OCI-LY7 (cell line): ENCODE results near the gene CEACAM3. TPM values are rescaled to one million over a fixed set of nuclear protein-coding genes. Genes with fewer than 3 reads are reported as not detected.

ENCODE experiments used
- BruUV-seq: library from RNA; stranded (reverse); fragments of 400-500 nt; replicated peaks from 2 replicates; lab custom pipeline; 2021; lab: Mats Ljungman, UMichigan
- CTCF ChIA-PET: fragments of 300-600 bp; sonication (Branson Sonifier 250); formaldehyde crosslinking; loops from one replicate; lab custom pipeline; 2022; ENCODE audit warnings: antibody characterized with exemption; ENCODE audit not compliant: unreplicated experiment; lab: Charles Lee
- POLR2A ChIA-PET: fragments of 300-600 bp; sonication (Branson Sonifier 250); formaldehyde crosslinking; loops from one replicate; lab custom pipeline; 2022; ENCODE audit warnings: antibody characterized with exemption; lab: Charles Lee
- DNase-seq: peaks from one replicate; pipeline ENCODE4 v3.0.0-alpha.2; 2015; ENCODE audit warnings: low spot score
- H2AFZ ChIP-seq: fragments of 200-600 bp; sonication (generic), shearing (Covaris generic); 2 replicates; pipeline ENCODE4 v1.6.1; 2014; ENCODE audit warnings: mild to moderate bottlenecking, antibody characterized with exemption, low read length, moderate library complexity
- H3K27ac ChIP-seq: fragments of 200-600 bp; sonication (generic); 2 replicates; pipeline ENCODE4 v1.5.1; 2014; ENCODE audit warnings: mixed run types, low read depth, mild to moderate bottlenecking, moderate library complexity, low read length, inconsistent platforms; ENCODE audit not compliant: poor library complexity, severe bottlenecking
- H3K36me3 ChIP-seq: fragments of 200-600 bp; sonication (generic); 2 replicates; pipeline ENCODE4 v1.6.1; 2014; ENCODE audit warnings: mild to moderate bottlenecking, antibody characterized with exemption, low read length, moderate library complexity, mixed read lengths; ENCODE audit not compliant: insufficient read depth
- H3K4me1 ChIP-seq: fragments of 200-600 bp; sonication (generic); 2 replicates; pipeline ENCODE4 v1.5.1; 2014; ENCODE audit warnings: mild to moderate bottlenecking, low read length; ENCODE audit not compliant: insufficient read depth, poor library complexity, severe bottlenecking
- H3K4me2 ChIP-seq: fragments of 200-600 bp; sonication (generic); 2 replicates; pipeline ENCODE4 v1.6.1; 2014; ENCODE audit warnings: mild to moderate bottlenecking, low read length
- H3K4me3 ChIP-seq: fragments of 200-600 bp; sonication (generic); 2 replicates; pipeline ENCODE4 v1.5.1; 2014; ENCODE audit warnings: mild to moderate bottlenecking, low read depth, low read length; ENCODE audit not compliant: poor library complexity, severe bottlenecking
- H3K79me2 ChIP-seq: fragments of 200-600 bp; sonication (generic); 2 replicates; pipeline ENCODE4 v1.6.1; 2016; ENCODE audit warnings: low read depth, mild to moderate bottlenecking, low read length, moderate library complexity, mixed read lengths; ENCODE audit not compliant: insufficient read depth
- H3K9me2 ChIP-seq: fragments of 200-600 bp; sonication (generic); 2 replicates; pipeline ENCODE4 v1.6.1; 2016; ENCODE audit warnings: mild to moderate bottlenecking, low read length, mixed read lengths; ENCODE audit not compliant: insufficient read depth
- H3K9me3 ChIP-seq: fragments of 200-600 bp; sonication (generic); 2 replicates; pipeline ENCODE4 v1.6.1; 2014; ENCODE audit warnings: mild to moderate bottlenecking, mixed run types, low read length, mixed read lengths
- H4K20me1 ChIP-seq: fragments of 200-600 bp; sonication (generic); 2 replicates; pipeline ENCODE4 v1.6.1; 2014; ENCODE audit warnings: mild to moderate bottlenecking, antibody characterized with exemption, low read length, moderate library complexity, mixed read lengths; ENCODE audit not compliant: insufficient read depth
- CTCF ChIP-seq: fragments of 200-600 bp; sonication (generic); conservative IDR thresholded peaks from 2 replicates; pipeline ENCODE4 v1.5.1; 2014; ENCODE audit warnings: mild to moderate bottlenecking, antibody characterized with exemption, low read length, moderate library complexity, mixed read lengths
- EZH2phosphoT487 ChIP-seq: fragments of 200-600 bp; sonication (generic); IDR thresholded peaks from 2 replicates; pipeline ENCODE4 v1.6.1; 2018; ENCODE audit warnings: low read depth, borderline replicate concordance, mild to moderate bottlenecking, mixed run types, antibody characterized with exemption, low read length, moderate library complexity, mixed read lengths
- intact Hi-C: fragments of 100-400 bp; cut with micrococcal nuclease; formaldehyde crosslinking; loops from one replicate; pipeline ENCODE4 v1.10.0; 2022; ENCODE audit not compliant: unreplicated experiment
- total RNA-seq, 2 experiments: library from RNA; depleted of rRNA in 1 of 2; stranded (reverse); fragments of >200 nt in 1 of 2; shearing (Covaris generic) in 1 of 2; gene quantifications; 2 replicates each; pipeline ENCODE4 v1.2.3, GENCODE V29; 2014 to 2022

Gene CEACAM3
- total RNA-seq, 2 experiments from 2014 or later = not detected

- POLR2A ChIA-PET = no interaction called here
- CTCF ChIA-PET = interaction anchor here (0.6 kb wide), 1 partner anchor 465 kb away, joined by 5 read pairs; no protein-coding TSS in a partner anchor
- DNase-seq = no peak
- H3K27ac ChIP-seq = no peak overlapping the region
- no peaks in the 10 kb centered on the region for H3K9me2 ChIP-seq
- no peaks in the 10 kb centered on the region for H3K79me2 ChIP-seq
- intact Hi-C loops = no loop called here
- peaks cover 10% of the 10 kb centered on the region; the same call in 1 of the 2 replicates for H3K9me3 ChIP-seq
- peaks cover 60% of the 10 kb centered on the region for H3K4me1 ChIP-seq
- TF ChIP-seq CTCF (no peak), EZH2phosphoT487 (no peak)
- H2AFZ ChIP-seq = no peak overlapping the region
- H4K20me1 ChIP-seq = no peaks in the 10 kb centered on the region
- no peak overlapping the region for H3K4me3 ChIP-seq
- BruUV-seq = no TSS peak
- H3K36me3 ChIP-seq = no peaks in the 10 kb centered on the region
- H3K4me2 ChIP-seq = no peak overlapping the region
Measured at GRCh38 chr19:41801031-41801430, 4.6 kb downstream of the CEACAM3 start.

DNA sequence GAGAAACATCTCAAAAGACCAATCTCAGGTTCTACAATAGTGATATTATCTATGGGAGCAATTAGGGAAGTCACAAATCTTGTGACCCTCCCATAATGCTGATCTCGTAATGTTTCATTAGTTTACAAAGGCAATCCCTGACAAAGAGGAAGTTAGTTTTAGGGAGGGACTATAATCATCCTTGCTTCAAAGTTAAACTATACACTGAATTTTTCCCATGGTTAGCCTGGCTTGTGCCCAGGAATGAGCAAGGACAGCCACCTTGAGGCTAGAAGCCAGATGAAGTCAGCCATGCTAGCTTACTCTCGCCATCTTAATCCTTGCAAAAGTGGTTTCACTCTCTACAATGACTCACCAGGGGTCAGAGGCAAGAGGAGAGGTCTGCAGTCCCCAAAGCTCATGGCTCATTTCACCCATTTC, 5.4 kb downstream of the CEACAM3 start:
- H3K4me2 ChIP-seq = peak overlapping the region; percentile 52
- intact Hi-C loops = no loop called here
- ChIA-PET CTCF (no interaction called here), POLR2A (interaction anchor here (0.5 kb wide), 1 partner anchor 669 kb away, joined by 3 read pairs; no protein-coding TSS in a partner anchor)
- H4K20me1 ChIP-seq = no peaks in the 10 kb centered on the region
- no peak overlapping the region for H3K4me3 ChIP-seq
- no TSS peak for BruUV-seq
- H3K9me3 ChIP-seq = peaks cover 10% of the 10 kb centered on the region; the same call in 1 of the 2 replicates
- H3K36me3 ChIP-seq = no peaks in the 10 kb centered on the region
- H2AFZ ChIP-seq = peak overlapping the region; percentile 93; the same call in 1 of the 2 replicates
- peaks cover 60% of the 10 kb centered on the region for H3K4me1 ChIP-seq
- H3K9me2 ChIP-seq = no peaks in the 10 kb centered on the region
- TF ChIP-seq EZH2phosphoT487 = no peak
- no peaks in the 10 kb centered on the region for H3K79me2 ChIP-seq
- no peak for DNase-seq
- peak overlapping the region; percentile 86 for H3K27ac ChIP-seq

GRCh38 chr19:41802770-41803169, 6.4 kb downstream of the CEACAM3 start:
- peak overlapping the region; percentile 52 for H3K4me2 ChIP-seq
- intact Hi-C loops = no loop called here
- H2AFZ ChIP-seq = peak overlapping the region; percentile 93
- H3K4me1 ChIP-seq = peaks cover 60% of the 10 kb centered on the region
- POLR2A ChIA-PET = interaction anchor here (0.6 to 0.7 kb wide), 2 partner anchors 31 to 77 kb away, joined by 3 read pairs; no protein-coding TSS in a partner anchor
- H3K79me2 ChIP-seq = no peaks in the 10 kb centered on the region
- CTCF ChIA-PET = no interaction called here
- DNase-seq = peak; percentile 69
- peaks cover 10% of the 10 kb centered on the region; the same call in 1 of the 2 replicates for H3K9me3 ChIP-seq
- H3K4me3 ChIP-seq = peak overlapping the region; percentile 15
- no peaks in the 10 kb centered on the region for H3K36me3 ChIP-seq
- H3K9me2 ChIP-seq = no peaks in the 10 kb centered on the region
- TF ChIP-seq EZH2phosphoT487 = no peak
- no peak for TF ChIP-seq CTCF
- H3K27ac ChIP-seq = peak overlapping the region; percentile 86
- H4K20me1 ChIP-seq = no peaks in the 10 kb centered on the region
- BruUV-seq = no TSS peak
